Ovary (tissue), 9 donors: ENCODE measurements around the gene ATPAF1. TPM values are rescaled to one million over a fixed set of nuclear protein-coding genes. Genes with fewer than 3 reads are reported as not detected.
"Not testable (repeated sequence)": the region's sequence is repeated elsewhere in the genome, so short reads cannot be mapped to it uniquely, and the experiment has no call there.

ENCODE experiments used
- DNase-seq, 5 donors: peaks; one replicate each; pipeline ENCODE4 v3.0.0-alpha.2; 2019 to 2020
- H3K27ac ChIP-seq, 2 donors: fragments of 200-600 bp; one replicate each; pipeline versions ENCODE4 v1.5.1 to v1.8.0; 2019 to 2022
- H3K27me3 ChIP-seq: fragments of 200-600 bp; one replicate; pipeline ENCODE4 v1.8.0; 2022
- H3K36me3 ChIP-seq: fragments of 200-600 bp; sonication (generic); one replicate; pipeline ENCODE4 v1.5.1; 2019
- H3K4me1 ChIP-seq: one replicate; pipeline ENCODE4 v1.8.1; 2013; ENCODE audit warnings: mild to moderate bottlenecking, moderate library complexity; ENCODE audit not compliant: insufficient read depth
- H3K4me3 ChIP-seq: fragments of 200-600 bp; sonication (generic); one replicate; pipeline ENCODE4 v1.5.1; 2017
- H3K9me3 ChIP-seq, 2 donors: fragments of 200-600 bp in 1 of 2; sonication (generic) in 1 of 2; one replicate each; pipeline versions ENCODE4 v1.5.1 to v1.8.1; 2013 to 2019; ENCODE audit warnings: mild to moderate bottlenecking in 1 of 2, moderate library complexity in 1 of 2
- CTCF ChIP-seq, 3 donors: fragments of 450-650 bp in 2 of 3; fragments of 200-600 bp in 1 of 3; IDR thresholded peaks; one replicate each; pipeline versions ENCODE4 v1.5.1 to v1.8.0; 2016 to 2022; ENCODE audit warnings: antibody characterized with exemption in 3 of 3, mild to moderate bottlenecking in 1 of 3
- EP300 ChIP-seq: sonication (generic); formaldehyde crosslinking; IDR thresholded peaks from one replicate; pipeline ENCODE4 v1.6.1; 2017; ENCODE audit warnings: antibody characterized with exemption
- POLR2A ChIP-seq: fragments of 450-650 bp; IDR thresholded peaks from one replicate; pipeline ENCODE4 v1.6.1; 2017; ENCODE audit warnings: antibody characterized with exemption, mild to moderate bottlenecking, moderate library complexity
- WGBS, 3 donors: extraction: QIAGEN DNeasy Blood & Tissue Kit in 1 of 3; methylation state at CpG; one replicate each; pipeline versions ENCODE4 v1.1.5 to v1.1.7; 2013 to 2017; 5-methylcytosine and 5-hydroxymethylcytosine counted together
- intact Hi-C, 4 donors: fragments of 100-400 bp; cut with DNase I; formaldehyde crosslinking; loops; one replicate each; pipeline versions ENCODE4 v1.11.0 to v1.15.1; 2022 to 2023
- polyA plus RNA-seq, 2 donors: library from polyadenylated mRNA; stranded (reverse); fragments of 200-250 nt in 1 of 2; fragments of 350-450 nt in 1 of 2; fragmentation: Illumina TruSeq in 1 of 2; extraction: RNeasy Lipid Tissue Mini Kit (QIAGEN cat#74804) in 1 of 2; gene quantifications; one replicate each; pipeline ENCODE4 v1.2.3, GENCODE V29; 2013 to 2014
- total RNA-seq, 7 donors: library from RNA; depleted of rRNA in 2 of 7; stranded (reverse); fragments of >200 nt in 2 of 7; fragmentation: NEBNext Ultra II Directional in 3 of 7; extraction: Animal tissue kit (Norgen Biotek cat#: 25700) in 3 of 7; gene quantifications; one replicate each; pipeline versions ENCODE4 v1.1.0 to v1.2.4, GENCODE V29; 2016 to 2023
- donor health status: DM: no; HTN: no; CAD: no; lungs with moderate emphysema.
- donor health status: DM: no; HTN: no; CAD: no.
- donor health status: Bipolar disorder and iron deficiency.
- donor health status: DM: yes; HTN: yes; CAD: no.
- donor health status: DM: no; HTN: no; CAD: no.
- donor health status: DM: yes; HTN: yes; CAD: no.

ATPAF1 gene
- total and polyA plus RNA-seq, 9 donors, result 21.9 to 88.0 (median 29.3) TPM

- Histone ChIP-seq H3K27me3 (no peaks in the 10 kb centered on the region), H3K36me3 (no peaks in the 10 kb centered on the region), H3K9me3 (no peaks in the 10 kb centered on the region), H3K4me1 (no peaks in the 10 kb centered on the region), H3K4me3 (no peak overlapping the region), H3K27ac (no peak overlapping the region)
- intact Hi-C loops, result no loop called here
- whole genome bisulfite sequencing, 3 donors, result 83 to 85% (median 83%) methylated on average over 9 of the region's 9 CpGs
- no peak for TF ChIP-seq POLR2A
- no peak for TF ChIP-seq EP300
- TF ChIP-seq CTCF (IDR thresholded peaks at IDR 0.05), result no peak
- DNase-seq, result no peak
Measured at GRCh38 chr1:46705408-46705807, 37.2 kb upstream of the ATPAF1 start.

GRCh38 chr1:46703927-46704641 is 35.9 kb upstream of the ATPAF1 start:
- Histone ChIP-seq H3K27ac (no peak overlapping the region), H3K27me3 (no peaks in the 10 kb centered on the region), H3K9me3 (no peaks in the 10 kb centered on the region), H3K4me3 (no peak overlapping the region), H3K36me3 (no peaks in the 10 kb centered on the region), H3K4me1 (no peaks in the 10 kb centered on the region)
- no peak for DNase-seq
- intact Hi-C loops, result no loop called here
- TF ChIP-seq EP300 (no peak), POLR2A (no peak), CTCF (IDR thresholded peaks at IDR 0.05) (no peak)
- WGBS, 3 donors, result 84 to 88% (median 88%) methylated on average over 3 of the region's 3 CpGs

- intact Hi-C loops, result no loop called here
- H3K27ac ChIP-seq, result no peak overlapping the region
- DNase-seq, result no peak
- no peak overlapping the region for H3K4me3 ChIP-seq
- WGBS, 3 donors, result 56 to 69% (median 60%) methylated on average over 3 of the region's 3 CpGs
- TF ChIP-seq CTCF (IDR thresholded peaks at IDR 0.05), result no peak
- TF ChIP-seq POLR2A, result no peak
- TF ChIP-seq EP300, result no peak
- no peaks in the 10 kb centered on the region for H3K4me1 ChIP-seq
- no peaks in the 10 kb centered on the region for H3K36me3 ChIP-seq
- H3K9me3 ChIP-seq, result no peaks in the 10 kb centered on the region
- H3K27me3 ChIP-seq, result no peaks in the 10 kb centered on the region
Measured at GRCh38 chr1:46699666-46700065, 31.5 kb upstream of the ATPAF1 start.

- no peaks in the 10 kb centered on the region for H3K27me3 ChIP-seq
- no peak overlapping the region for H3K4me3 ChIP-seq
- H3K4me1 ChIP-seq, result no peaks in the 10 kb centered on the region
- no peak overlapping the region for H3K27ac ChIP-seq
- no peaks in the 10 kb centered on the region for H3K9me3 ChIP-seq
- H3K36me3 ChIP-seq, result no peaks in the 10 kb centered on the region
- no peak for DNase-seq
- TF ChIP-seq POLR2A (no peak), CTCF (IDR thresholded peaks at IDR 0.05) (no peak), EP300 (no peak)
- 86 to 94% (median 93%) methylated on average over 2 of the region's 2 CpGs for WGBS, 3 donors
- intact Hi-C loops, result no loop called here
Measured at GRCh38 chr1:46697053-46697452, 28.9 kb upstream of the ATPAF1 start.

GRCh38 chr1:46694676-46695075 is 26.5 kb upstream of the ATPAF1 start:
- H3K36me3 ChIP-seq, H3K27me3 ChIP-seq, intact Hi-C loops, H3K4me1 ChIP-seq, H3K9me3 ChIP-seq, DNase-seq, H3K27ac ChIP-seq, H3K4me3 ChIP-seq: not testable (repeated sequence)
- WGBS, 3 donors, result 96 to 98% (median 97%) methylated on average over 3 to 4 of the region's 4 CpGs
